ENCODE measurements around the gene ACTR3C. TPM values are rescaled to one million over a fixed set of nuclear protein-coding genes. Genes with fewer than 3 reads are reported as not detected.

ACTR3C gene
- total RNA-seq, 2 donors from 2014 or later: 20.2 to 38.0 TPM

DNA sequence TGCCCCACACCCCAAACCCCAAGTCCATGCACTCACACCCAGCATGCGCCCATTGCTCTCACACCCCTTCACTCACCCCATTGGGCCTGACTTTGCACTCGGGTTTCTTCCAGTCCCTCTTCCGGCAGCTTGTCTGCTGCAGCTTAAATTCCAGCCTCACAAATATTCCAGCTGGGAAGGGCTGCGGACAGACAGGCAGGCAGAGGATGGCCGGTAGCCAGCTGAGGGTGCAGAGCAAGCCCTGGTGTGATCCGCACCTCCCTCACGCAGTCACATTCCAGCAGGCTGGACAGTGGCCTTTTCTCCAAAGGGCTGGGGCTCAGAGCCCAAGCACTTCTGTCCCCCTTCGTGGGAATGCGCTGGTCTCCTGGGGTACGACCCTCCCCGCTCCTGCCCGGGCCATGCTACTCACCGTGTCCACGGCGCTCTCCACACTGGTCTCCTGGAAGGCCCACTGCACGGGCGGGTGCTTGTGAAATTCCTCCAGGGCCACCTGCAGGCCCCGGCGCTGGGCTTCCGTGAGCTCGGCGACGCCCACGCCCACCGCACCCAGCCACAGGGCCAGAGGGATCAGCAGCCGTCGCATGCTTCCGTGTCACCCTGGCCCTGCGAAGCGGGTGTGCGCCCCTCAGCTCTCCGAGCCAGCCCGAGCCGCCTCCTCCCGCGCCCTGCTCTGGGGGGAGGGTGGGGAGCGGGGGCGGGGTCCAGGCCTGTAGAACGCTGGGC is 16.8 kb upstream of the ACTR3C start:
- intact Hi-C loops (cut with DNase I, micrococcal nuclease): no loop called here
- peak; percentile 61 to 70 for DNase-seq
- ATAC-seq: peak; percentile 70

GRCh38 chr7:150339409-150339809 is 16.1 kb upstream of the ACTR3C start:
- intact Hi-C loops (cut with DNase I, micrococcal nuclease): no loop called here
- no peak for ATAC-seq
- no peak for DNase-seq

DNA sequence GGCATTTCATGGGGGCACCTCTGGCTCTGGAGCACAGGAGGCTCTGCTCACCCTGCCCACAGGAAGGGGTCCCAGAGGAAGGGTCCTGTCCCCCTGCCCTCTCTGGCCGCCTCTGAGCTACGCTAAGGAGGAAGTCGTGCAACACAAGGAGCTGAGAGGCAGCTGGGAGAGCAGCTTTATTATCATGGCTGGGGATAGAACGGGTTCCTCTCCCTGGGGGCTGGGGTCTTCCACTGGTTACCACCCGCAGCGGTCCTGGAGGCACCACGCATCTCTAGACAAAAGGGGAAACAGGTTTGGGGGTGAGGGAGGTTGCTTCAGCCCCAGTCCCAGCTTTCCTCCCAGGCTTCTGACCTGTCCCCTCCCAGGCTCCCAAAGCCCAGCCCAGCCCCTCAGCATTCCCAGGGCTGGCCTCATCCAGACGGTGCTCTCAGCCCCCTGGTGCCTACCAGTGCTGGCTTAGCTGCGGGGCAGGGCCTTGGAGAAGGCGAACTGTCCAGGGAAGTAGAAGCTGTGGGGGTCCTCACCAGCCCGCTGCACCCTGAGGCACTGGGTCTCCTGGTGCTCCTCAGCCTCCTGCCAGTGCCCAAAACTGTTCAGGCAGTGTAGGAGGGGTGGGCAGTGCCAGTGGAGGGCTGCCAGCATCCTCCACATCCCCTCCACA is 15.0 kb upstream of the ACTR3C start:
- peak in 1 of 2 donors; percentile 23 for DNase-seq
- ATAC-seq: no peak
- intact Hi-C loops (cut with DNase I, micrococcal nuclease): no loop called here

- intact Hi-C loops (cut with DNase I, micrococcal nuclease): no loop called here
- ATAC-seq (peak; percentile 67), DNase-seq (peak; percentile 52 to 56)
These were observed 14.3 kb upstream of the ACTR3C start for GRCh38 chr7:150337659-150338081.

DNA sequence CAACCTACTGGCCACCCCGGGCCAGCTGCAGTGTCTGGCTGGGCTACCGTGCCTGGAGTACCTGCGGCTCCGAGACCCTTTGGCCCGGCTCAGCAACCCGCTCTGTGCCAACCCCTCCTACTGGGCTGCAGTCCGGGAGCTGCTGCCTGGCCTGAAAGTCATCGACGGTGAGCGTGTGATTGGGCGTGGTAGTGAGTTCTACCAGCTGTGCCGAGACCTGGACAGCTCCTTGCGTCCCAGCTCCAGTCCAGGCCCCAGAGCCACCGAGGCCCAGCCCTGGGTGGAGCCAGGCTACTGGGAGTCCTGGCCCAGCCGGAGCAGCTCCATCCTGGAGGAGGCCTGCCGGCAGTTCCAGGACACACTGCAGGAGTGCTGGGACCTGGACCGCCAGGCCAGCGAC is 13.8 kb upstream of the ACTR3C start:
- intact Hi-C loops (cut with DNase I, micrococcal nuclease): no loop called here
- ATAC-seq: peak; percentile 71
- DNase-seq: peak; percentile 62 to 68

- intact Hi-C loops (cut with DNase I, micrococcal nuclease): no loop called here
- ATAC-seq: no peak
- peak in 1 of 2 donors; percentile 25 for DNase-seq
These were observed 13.4 kb upstream of the ACTR3C start for GRCh38 chr7:150336746-150337145.

DNA sequence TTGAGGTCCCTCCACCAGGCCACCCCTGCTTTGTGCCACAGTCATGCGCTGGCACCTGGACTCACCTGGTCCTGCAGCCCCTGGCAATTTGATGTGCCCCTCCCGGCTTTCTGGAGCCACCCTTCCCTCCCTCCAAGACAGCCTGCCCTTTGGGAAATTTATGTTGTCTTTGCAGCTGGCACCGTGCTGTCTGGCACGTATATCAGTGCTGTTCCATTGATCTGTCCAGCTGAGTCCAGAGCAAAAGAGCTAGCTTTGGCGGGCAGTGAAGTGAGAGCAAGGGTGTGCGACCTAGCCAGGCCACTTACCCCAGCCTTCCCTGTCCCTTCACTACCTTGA is 12.4 kb upstream of the ACTR3C start:
- no peak for DNase-seq
- intact Hi-C loops (cut with DNase I, micrococcal nuclease): no loop called here
- no peak for ATAC-seq

GRCh38 chr7:150335108-150335773 is 11.9 kb upstream of the ACTR3C start:
- intact Hi-C loops (cut with DNase I, micrococcal nuclease): no loop called here
- ATAC-seq (no peak), DNase-seq (peak in 1 of 2 donors; percentile 38)

- DNase-seq (peak in 1 of 2 donors; percentile 14), ATAC-seq (no peak)
- intact Hi-C loops (cut with DNase I, micrococcal nuclease): no loop called here
These were observed 10.8 kb upstream of the ACTR3C start for GRCh38 chr7:150334108-150334507.

- no peak for DNase-seq
- no peak for ATAC-seq
- intact Hi-C loops (cut with DNase I, micrococcal nuclease): no loop called here
These were observed 10.3 kb upstream of the ACTR3C start for GRCh38 chr7:150333659-150334058.

- intact Hi-C loops (cut with DNase I, micrococcal nuclease): no loop called here
- no peak for DNase-seq
- ATAC-seq: no peak
These were observed 9.7 kb upstream of the ACTR3C start for GRCh38 chr7:150332852-150333635.

GRCh38 chr7:150330211-150330885 is 7.0 kb upstream of the ACTR3C start:
- ATAC-seq (no peak), DNase-seq (no peak)
- intact Hi-C loops (cut with DNase I, micrococcal nuclease): no loop called here

- ATAC-seq (no peak), DNase-seq (no peak)
- intact Hi-C loops (cut with DNase I, micrococcal nuclease): no loop called here
These were observed 6.2 kb upstream of the ACTR3C start for GRCh38 chr7:150329331-150330120.

GRCh38 chr7:150327308-150327707 is 4.0 kb upstream of the ACTR3C start:
- intact Hi-C loops (cut with DNase I, micrococcal nuclease): no loop called here
- no peak for ATAC-seq
- no peak for DNase-seq

DNA sequence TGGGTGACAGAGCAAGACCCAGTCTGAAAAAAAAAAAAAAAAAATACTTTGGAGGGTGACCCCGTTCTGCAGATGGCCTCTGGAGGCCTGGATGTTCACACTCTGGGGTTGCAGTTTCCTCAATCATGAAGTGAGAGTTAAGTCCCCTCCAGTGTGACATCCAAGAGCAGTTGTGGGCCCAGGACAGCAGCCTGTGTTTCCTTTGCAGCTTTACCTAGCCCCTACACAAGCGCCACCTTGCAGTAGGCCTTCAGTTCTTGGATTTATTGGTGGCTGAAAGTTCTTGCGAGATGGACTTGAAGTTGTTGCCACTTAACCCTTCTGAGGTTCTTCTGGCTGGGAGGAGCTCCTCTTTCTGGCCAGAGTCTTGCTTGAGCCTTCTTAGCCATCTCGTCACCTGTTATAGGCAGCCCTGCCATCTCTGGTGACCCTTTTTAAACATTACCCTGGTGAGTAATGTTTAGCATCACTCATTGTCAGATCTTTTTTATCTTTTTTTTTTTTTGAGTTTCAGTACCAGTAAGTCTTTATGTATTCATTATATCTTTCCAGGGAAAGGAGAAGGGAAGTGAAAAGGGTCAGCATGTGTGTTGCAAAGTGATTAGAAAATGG is 3.4 kb upstream of the ACTR3C start:
- intact Hi-C loops (cut with DNase I, micrococcal nuclease): no loop called here

GRCh38 chr7:150325901-150326300 is 2.6 kb upstream of the ACTR3C start:
- intact Hi-C loops (cut with DNase I, micrococcal nuclease): no loop called here
- ATAC-seq (no peak), DNase-seq (no peak)

More for the DNA sequence above, 3.4 kb upstream of the ACTR3C start:
- ATAC-seq (no peak), DNase-seq (no peak)

GRCh38 chr7:150325110-150325611 is 1.8 kb upstream of the ACTR3C start:
- ATAC-seq (no peak), DNase-seq (peak; percentile 28 to 29)
- intact Hi-C loops (cut with DNase I, micrococcal nuclease): no loop called here

Measured in left colon (tissue), 2 donors.